Activated CD8-positive, alpha-beta T cell treated with anti-CD3 and anti-CD28 coated beads, Interleukin-2, amount 10 ng/mL, durations not matched to agents 7 days and 5 days (primary cell): ENCODE measurements around the gene DUSP7. TPM values are rescaled to one million over a fixed set of nuclear protein-coding genes. Genes with fewer than 3 reads are reported as not detected.
A peak's percentile ranks its signal among the peaks of the same experiment; 100 is the strongest.

Source experiments
- ATAC-seq: fragments of 150-1000 bp; cut with Tn5 transposase; one replicate; pipeline ENCODE4 v1.10.0; 2021; ENCODE audit warnings: moderate library complexity
- CTCF ChIA-PET: fragments of 350-600 bp; sonication (Branson Sonifier 250); formaldehyde crosslinking; loops from one replicate; lab custom pipeline; 2021; ENCODE audit warnings: antibody characterized with exemption; lab: Charles Lee
- POLR2A ChIA-PET: fragments of 350-600 bp; sonication (Branson Sonifier 250); formaldehyde crosslinking; loops from one replicate; lab custom pipeline; 2021; ENCODE audit warnings: antibody characterized with exemption; lab: Charles Lee
- DNase-seq: peaks from one replicate; pipeline ENCODE4 v3.0.0-alpha.2; 2020
- H3K27ac Mint-ChIP-seq: one replicate; pipeline ENCODE4 v1.8.0; 2021; ENCODE audit warnings: mild to moderate bottlenecking, mixed read lengths
- H3K27me3 Mint-ChIP-seq: one replicate; pipeline ENCODE4 v1.8.0; 2021; ENCODE audit warnings: low read depth, mixed read lengths
- H3K36me3 Mint-ChIP-seq: one replicate; pipeline ENCODE4 v1.8.0; 2021; ENCODE audit warnings: low read depth, mixed read lengths
- H3K4me1 Mint-ChIP-seq: one replicate; pipeline ENCODE4 v1.8.0; 2021; ENCODE audit warnings: low read depth, mixed read lengths
- H3K4me3 Mint-ChIP-seq: one replicate; pipeline ENCODE4 v1.8.0; 2021; ENCODE audit warnings: mild to moderate bottlenecking, mixed read lengths
- H3K9me3 Mint-ChIP-seq: one replicate; pipeline ENCODE4 v1.8.0; 2022; ENCODE audit warnings: mixed read lengths; ENCODE audit not compliant: insufficient read depth
- total RNA-seq, 2 experiments: library from RNA; stranded (reverse); gene quantifications; one replicate each; pipeline ENCODE4 v1.2.3, GENCODE V29; 2021

DUSP7 gene
- total RNA-seq, 2 experiments from 2014 or later: 37.4 to 39.1 TPM

GRCh38 chr3:52053307-52054304 is 2.8 kb downstream of the DUSP7 start:
- Mint-ChIP-seq H3K27me3 (no peaks in the 10 kb centered on the region), H3K4me1 (peaks cover 46% of the 10 kb centered on the region), H3K9me3 (no peaks in the 10 kb centered on the region), H3K27ac (peak overlapping the region; percentile 87), H3K36me3 (peaks cover 51% of the 10 kb centered on the region), H3K4me3 (peak overlapping the region; percentile 86)
- ATAC-seq (peak; percentile 14), DNase-seq (peak; percentile 61)
- CTCF ChIA-PET: interaction anchor here (0.8 to 4.2 kb wide), 25 partner anchors 8 to 664 kb away, joined by 3 to 56 read pairs (median 5); partner anchors contain the start of genes ABHD14B, ACY1, PARP3 and POC1A
- POLR2A ChIA-PET: interaction anchor here (0.7 to 1.0 kb wide), 4 partner anchors 9 to 226 kb away, joined by 3 read pairs; partner anchors contain the start of genes ACY1 and RPL29

- H3K27me3 Mint-ChIP-seq: no peaks in the 10 kb centered on the region
- no peak for ATAC-seq
- peak overlapping the region; percentile 86 for H3K4me3 Mint-ChIP-seq
- POLR2A ChIA-PET: interaction anchor here (0.6 to 1.0 kb wide), 4 partner anchors 10 to 78 kb away, joined by 3 read pairs; partner anchors contain the start of genes ACY1 and RPL29
- DNase-seq: peak; percentile 66
- H3K27ac Mint-ChIP-seq: peak overlapping the region; percentile 87
- no peaks in the 10 kb centered on the region for H3K9me3 Mint-ChIP-seq
- peaks cover 51% of the 10 kb centered on the region for H3K36me3 Mint-ChIP-seq
- CTCF ChIA-PET: interaction anchor here (1.0 to 4.2 kb wide), 24 partner anchors 8 to 334 kb away, joined by 3 to 56 read pairs (median 5); partner anchors contain the start of genes ABHD14B, ACY1, PARP3 and POC1A
- H3K4me1 Mint-ChIP-seq: peaks cover 44% of the 10 kb centered on the region
These were observed 3.5 kb downstream of the DUSP7 start for GRCh38 chr3:52052831-52053306.

GRCh38 chr3:52051444-52051843 is 4.9 kb downstream of the DUSP7 start:
- peaks cover 39% of the 10 kb centered on the region for H3K4me1 Mint-ChIP-seq
- peak overlapping the region; percentile 87 for H3K27ac Mint-ChIP-seq
- no peaks in the 10 kb centered on the region for H3K9me3 Mint-ChIP-seq
- no peak overlapping the region for H3K4me3 Mint-ChIP-seq
- peaks cover 51% of the 10 kb centered on the region for H3K36me3 Mint-ChIP-seq
- DNase-seq (no peak), ATAC-seq (no peak)
- ChIA-PET CTCF (interaction anchor here (0.7 to 4.2 kb wide), 8 partner anchors 10 to 110 kb away, joined by 3 to 56 read pairs (median 5); partner anchors contain the start of genes ABHD14B, ACY1 and RRP9), POLR2A (interaction anchor here (1.2 kb wide), 1 partner anchor 56 kb away, joined by 5 read pairs; the partner anchor contains the start of gene RPL29)
- no peaks in the 10 kb centered on the region for H3K27me3 Mint-ChIP-seq

- Mint-ChIP-seq H3K27ac (peak overlapping the region; percentile 57), H3K36me3 (peaks cover 51% of the 10 kb centered on the region), H3K9me3 (no peaks in the 10 kb centered on the region), H3K27me3 (no peaks in the 10 kb centered on the region), H3K4me1 (peaks cover 39% of the 10 kb centered on the region), H3K4me3 (no peak overlapping the region)
- POLR2A ChIA-PET: no interaction called here
- no peak for ATAC-seq
- CTCF ChIA-PET: no interaction called here
- DNase-seq: no peak
These were observed 5.8 kb downstream of the DUSP7 start for GRCh38 chr3:52050571-52050970.

GRCh38 chr3:52049503-52049902 is 6.9 kb downstream of the DUSP7 start:
- Mint-ChIP-seq H3K36me3 (peaks cover 48% of the 10 kb centered on the region), H3K9me3 (no peaks in the 10 kb centered on the region), H3K4me1 (peaks cover 36% of the 10 kb centered on the region), H3K27me3 (no peaks in the 10 kb centered on the region), H3K27ac (peak overlapping the region; percentile 23), H3K4me3 (no peak overlapping the region)
- no peak for DNase-seq
- ChIA-PET POLR2A (no interaction called here), CTCF (no interaction called here)
- ATAC-seq: no peak

- CTCF ChIA-PET: no interaction called here
- DNase-seq (no peak), ATAC-seq (no peak)
- peaks cover 15% of the 10 kb centered on the region for H3K4me1 Mint-ChIP-seq
- no peaks in the 10 kb centered on the region for H3K9me3 Mint-ChIP-seq
- H3K4me3 Mint-ChIP-seq: no peak overlapping the region
- H3K27ac Mint-ChIP-seq: no peak overlapping the region
- POLR2A ChIA-PET: interaction anchor here (0.5 kb wide), 1 partner anchor 401 kb away, joined by 3 read pairs; no protein-coding TSS in a partner anchor
- peaks cover 29% of the 10 kb centered on the region for H3K36me3 Mint-ChIP-seq
- H3K27me3 Mint-ChIP-seq: no peaks in the 10 kb centered on the region
These were observed 8.9 kb downstream of the DUSP7 start for GRCh38 chr3:52047295-52047960.

- ChIA-PET CTCF (interaction anchor here (1.2 kb wide), 1 partner anchor 9 kb away, joined by 3 read pairs; the partner anchor contains the start of gene DUSP7), POLR2A (interaction anchor here (0.5 kb wide), 1 partner anchor 401 kb away, joined by 3 read pairs; no protein-coding TSS in a partner anchor)
- no peaks in the 10 kb centered on the region for H3K27me3 Mint-ChIP-seq
- peaks cover 24% of the 10 kb centered on the region for H3K36me3 Mint-ChIP-seq
- H3K9me3 Mint-ChIP-seq: no peaks in the 10 kb centered on the region
- DNase-seq: no peak
- no peak overlapping the region for H3K4me3 Mint-ChIP-seq
- H3K27ac Mint-ChIP-seq: peak overlapping the region; percentile 22
- H3K4me1 Mint-ChIP-seq: peaks cover 9% of the 10 kb centered on the region
- no peak for ATAC-seq
These were observed 9.5 kb downstream of the DUSP7 start for GRCh38 chr3:52046902-52047239.

GRCh38 chr3:52046186-52046901 is 10.0 kb downstream of the DUSP7 start:
- Mint-ChIP-seq H3K4me3 (no peak overlapping the region), H3K27ac (peak overlapping the region; percentile 22), H3K36me3 (peaks cover 21% of the 10 kb centered on the region), H3K9me3 (no peaks in the 10 kb centered on the region), H3K27me3 (no peaks in the 10 kb centered on the region), H3K4me1 (peaks cover 6% of the 10 kb centered on the region)
- ATAC-seq: no peak
- CTCF ChIA-PET: interaction anchor here (1.2 kb wide), 1 partner anchor 10 kb away, joined by 3 read pairs; the partner anchor contains the start of gene DUSP7
- no peak for DNase-seq
- POLR2A ChIA-PET: no interaction called here

GRCh38 chr3:52044869-52045619 is 11.3 kb downstream of the DUSP7 start:
- CTCF ChIA-PET: interaction anchor here (0.6 to 1.1 kb wide), 3 partner anchors 8 to 122 kb away, joined by 3 read pairs; no protein-coding TSS in a partner anchor

GRCh38 chr3:52043750-52044149 is 12.6 kb downstream of the DUSP7 start:
- POLR2A ChIA-PET: no interaction called here
- no peaks in the 10 kb centered on the region for H3K36me3 Mint-ChIP-seq

More at GRCh38 chr3:52044869-52045619, 11.3 kb downstream of the DUSP7 start:
- peaks cover 11% of the 10 kb centered on the region for H3K36me3 Mint-ChIP-seq
- no peaks in the 10 kb centered on the region for H3K9me3 Mint-ChIP-seq
- no peak for DNase-seq
- POLR2A ChIA-PET: interaction anchor here (0.5 kb wide), 1 partner anchor 94 kb away, joined by 3 read pairs; no protein-coding TSS in a partner anchor
- ATAC-seq: peak; percentile 31
- no peak overlapping the region for H3K4me3 Mint-ChIP-seq
- H3K27ac Mint-ChIP-seq: peak overlapping the region; percentile 75
- peaks cover 2% of the 10 kb centered on the region for H3K4me1 Mint-ChIP-seq
- H3K27me3 Mint-ChIP-seq: no peaks in the 10 kb centered on the region

More at GRCh38 chr3:52043750-52044149, 12.6 kb downstream of the DUSP7 start:
- peaks cover 2% of the 10 kb centered on the region for H3K4me1 Mint-ChIP-seq
- H3K4me3 Mint-ChIP-seq: no peak overlapping the region
- DNase-seq (no peak), ATAC-seq (no peak)
- no peaks in the 10 kb centered on the region for H3K27me3 Mint-ChIP-seq
- peak overlapping the region; percentile 34 for H3K27ac Mint-ChIP-seq
- no peaks in the 10 kb centered on the region for H3K9me3 Mint-ChIP-seq
- CTCF ChIA-PET: interaction anchor here (1.8 kb wide), 1 partner anchor 9 kb away, joined by 9 read pairs; no protein-coding TSS in a partner anchor
